Measurements from ENCODE around the gene ITPK1.

ITPK1 gene

GRCh38 chr14:92926931-92927330 is 188.8 kb downstream of the ITPK1 start (continued):
- TF ChIP-seq POU6F1 (CRISPR knock-in tag; IDR thresholded peaks at IDR 0.05; ENCODE audit: borderline replicate concordance, low read depth) (no peak), OSR1 (CRISPR knock-in tag; IDR thresholded peaks at IDR 0.05) (no peak), CSDC2 (CRISPR knock-in tag; IDR thresholded peaks at IDR 0.05) (no peak), TOX (CRISPR knock-in tag; IDR thresholded peaks at IDR 0.05; ENCODE audit: borderline replicate concordance) (no peak), ZFP3 (CRISPR knock-in tag; IDR thresholded peaks at IDR 0.05) (no peak), ZFP30 (CRISPR knock-in tag; IDR thresholded peaks at IDR 0.05) (no peak), SNAI2 (CRISPR knock-in tag; IDR thresholded peaks at IDR 0.05) (no peak), ISL1 (CRISPR knock-in tag; IDR thresholded peaks at IDR 0.05) (no peak), ZC3H10 (CRISPR knock-in tag; IDR thresholded peaks at IDR 0.05) (no peak), GLIS3 (CRISPR knock-in tag; IDR thresholded peaks at IDR 0.05) (no peak)

- TF ChIP-seq RARB (CRISPR knock-in tag; IDR thresholded peaks at IDR 0.05) (no peak), TCF4 (CRISPR knock-in tag; IDR thresholded peaks at IDR 0.05; ENCODE audit: borderline replicate concordance) (no peak), OSR1 (CRISPR knock-in tag; IDR thresholded peaks at IDR 0.05) (no peak), CSDC2 (CRISPR knock-in tag; IDR thresholded peaks at IDR 0.05) (no peak)
- no peak for ATAC-seq
Measured at GRCh38 chr14:92926180-92926845, 189.4 kb downstream of the ITPK1 start.

GRCh38 chr14:92925446-92925845 is 190.3 kb downstream of the ITPK1 start:
- ATAC-seq, result no peak

GRCh38 chr14:92924247-92924646 is 191.5 kb downstream of the ITPK1 start:
- no peak for TF ChIP-seq ZNF565 (CRISPR knock-in tag; conservative IDR thresholded peaks at IDR 0.05; ENCODE audit: low read depth)
- TF ChIP-seq ESRRG (CRISPR knock-in tag; IDR thresholded peaks at IDR 0.05), result no peak
- no peak for TF ChIP-seq CSDC2 (CRISPR knock-in tag; IDR thresholded peaks at IDR 0.05)
- no peak for TF ChIP-seq ISL1 (CRISPR knock-in tag; IDR thresholded peaks at IDR 0.05)
- no peak for TF ChIP-seq TOX (CRISPR knock-in tag; IDR thresholded peaks at IDR 0.05; ENCODE audit: borderline replicate concordance)
- no peak for TF ChIP-seq TSHZ2 (CRISPR knock-in tag; IDR thresholded peaks at IDR 0.05)
- no peak for TF ChIP-seq ZFP3 (CRISPR knock-in tag; IDR thresholded peaks at IDR 0.05)
- TF ChIP-seq TCF4 (CRISPR knock-in tag; IDR thresholded peaks at IDR 0.05; ENCODE audit: borderline replicate concordance), result no peak
- no peak for TF ChIP-seq SNAI2 (CRISPR knock-in tag; IDR thresholded peaks at IDR 0.05)
- TF ChIP-seq CREB5 (CRISPR knock-in tag; IDR thresholded peaks at IDR 0.05; ENCODE audit: low read depth), result no peak
- TF ChIP-seq ZNF8 (CRISPR knock-in tag; IDR thresholded peaks at IDR 0.05), result no peak
- no peak for TF ChIP-seq GLIS3 (CRISPR knock-in tag; IDR thresholded peaks at IDR 0.05)
- TF ChIP-seq ZNF70 (CRISPR knock-in tag; IDR thresholded peaks at IDR 0.05), result no peak
- no peak for TF ChIP-seq PPARA (CRISPR knock-in tag; IDR thresholded peaks at IDR 0.05; ENCODE audit: borderline replicate concordance)
- no peak for TF ChIP-seq RARB (CRISPR knock-in tag; IDR thresholded peaks at IDR 0.05)
- ATAC-seq, result no peak

More at GRCh38 chr14:92925446-92925845, 190.3 kb downstream of the ITPK1 start:
- TF ChIP-seq ZC3H10 (CRISPR knock-in tag; IDR thresholded peaks at IDR 0.05) (no peak), PATZ1 (CRISPR knock-in tag; IDR thresholded peaks at IDR 0.05; ENCODE audit: borderline replicate concordance) (no peak), OSR1 (CRISPR knock-in tag; IDR thresholded peaks at IDR 0.05) (no peak), GLIS3 (CRISPR knock-in tag; IDR thresholded peaks at IDR 0.05) (no peak), ARNTL (CRISPR knock-in tag; IDR thresholded peaks at IDR 0.05; ENCODE audit: borderline replicate concordance, low read depth) (no peak), ZNF70 (CRISPR knock-in tag; IDR thresholded peaks at IDR 0.05) (no peak), ZNF565 (CRISPR knock-in tag; conservative IDR thresholded peaks at IDR 0.05; ENCODE audit: low read depth) (no peak), ISL1 (CRISPR knock-in tag; IDR thresholded peaks at IDR 0.05) (no peak), CREB5 (CRISPR knock-in tag; IDR thresholded peaks at IDR 0.05; ENCODE audit: low read depth) (no peak), PPARA (CRISPR knock-in tag; IDR thresholded peaks at IDR 0.05; ENCODE audit: borderline replicate concordance) (no peak), SNAI2 (CRISPR knock-in tag; IDR thresholded peaks at IDR 0.05) (no peak)
